ENCODE results near the gene THAP7.
"Not testable (repeated sequence)": the region's sequence is repeated elsewhere in the genome, so short reads cannot be mapped to it uniquely, and the experiment has no call there.

Gene THAP7

GRCh38 chr22:20976291-20976877 lies 25.5 kb downstream of the THAP7 start:
- no peaks in the 10 kb centered on the region for H3K36me3 ChIP-seq (ENCODE audit: control insufficient read depth in 1 of 2, insufficient read depth in 2 of 2, low read length in 2 of 2)
- H3K9me3 ChIP-seq (ENCODE audit: control insufficient read depth in 1 of 2, low read length in 2 of 2), result peaks cover 6 to 7% of the 10 kb centered on the region in 2 donors
- H3K27ac ChIP-seq (ENCODE audit: low read depth, low read length), result no peak overlapping the region
- H3K9ac ChIP-seq (ENCODE audit: low read depth in 1 of 2, low read length in 2 of 2), result no peak overlapping the region
- no peak overlapping the region for H3K4me3 ChIP-seq (ENCODE audit: low read depth in 1 of 2, low read length in 2 of 2)
- no peaks in the 10 kb centered on the region for H3K27me3 ChIP-seq (ENCODE audit: control insufficient read depth in 1 of 2, insufficient read depth in 2 of 2, low read length in 2 of 2)
- peaks cover 19% of the 10 kb centered on the region in 2 donors for H3K4me1 ChIP-seq (ENCODE audit: control insufficient read depth in 1 of 2, insufficient read depth in 2 of 2, low read length in 2 of 2)

DNA sequence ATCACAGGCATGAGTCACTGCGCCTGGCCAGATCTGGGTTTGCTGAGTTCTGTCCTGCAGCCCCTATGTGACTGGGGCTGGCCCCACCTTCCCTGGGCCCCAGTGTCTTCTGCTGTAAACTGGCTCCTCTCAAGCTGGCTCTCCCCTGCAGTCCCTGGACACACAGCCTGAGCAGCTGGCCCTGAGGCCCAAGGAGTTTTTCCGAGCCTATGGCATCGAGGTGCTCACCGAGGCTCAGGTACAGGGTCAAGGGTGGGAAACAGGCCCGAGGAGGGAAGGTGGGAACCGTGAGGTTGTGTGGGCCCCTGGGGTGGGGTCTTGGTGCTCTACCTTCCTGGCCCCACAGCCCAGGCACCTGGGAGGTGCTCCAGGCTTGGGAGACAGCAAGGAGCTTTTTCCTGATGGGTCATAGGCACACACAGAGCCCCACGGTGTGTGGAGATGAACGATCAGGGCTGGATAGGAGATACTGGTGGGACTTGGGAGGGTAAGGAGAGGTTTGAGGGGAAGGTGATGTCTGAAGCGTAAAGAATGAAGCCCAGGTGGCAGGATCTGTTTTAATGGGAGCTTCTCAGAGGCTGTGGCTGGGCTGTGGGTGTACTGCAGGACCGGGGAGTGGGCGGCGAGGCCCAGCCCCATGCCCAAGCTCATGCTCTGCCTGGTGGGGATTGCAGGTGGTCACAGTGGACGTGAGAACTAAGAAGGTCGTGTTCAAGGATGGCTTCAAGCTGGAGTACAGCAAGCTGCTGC lies 26.2 kb downstream of the THAP7 start:
- Histone ChIP-seq H3K9me3 (ENCODE audit: control insufficient read depth in 1 of 2, low read length in 2 of 2) (peaks cover 6 to 7% of the 10 kb centered on the region in 2 donors), H3K36me3 (ENCODE audit: control insufficient read depth in 1 of 2, insufficient read depth in 2 of 2, low read length in 2 of 2) (no peaks in the 10 kb centered on the region), H3K4me1 (ENCODE audit: control insufficient read depth in 1 of 2, insufficient read depth in 2 of 2, low read length in 2 of 2) (peaks cover 12 to 13% of the 10 kb centered on the region in 2 donors), H3K27me3 (ENCODE audit: control insufficient read depth in 1 of 2, insufficient read depth in 2 of 2, low read length in 2 of 2) (no peaks in the 10 kb centered on the region), H3K27ac (ENCODE audit: low read depth, low read length) (no peak overlapping the region), H3K9ac (ENCODE audit: low read depth in 1 of 2, low read length in 2 of 2) (no peak overlapping the region), H3K4me3 (ENCODE audit: low read depth in 1 of 2, low read length in 2 of 2) (no peak overlapping the region)

GRCh38 chr22:20974336-20974955 lies 27.5 kb downstream of the THAP7 start:
- peaks cover 6 to 7% of the 10 kb centered on the region in 2 donors for H3K9me3 ChIP-seq (ENCODE audit: control insufficient read depth in 1 of 2, low read length in 2 of 2)
- H3K4me1 ChIP-seq (ENCODE audit: control insufficient read depth in 1 of 2, insufficient read depth in 2 of 2, low read length in 2 of 2), result peaks cover under 1 to 1% of the 10 kb centered on the region in 2 donors
- H3K36me3 ChIP-seq (ENCODE audit: control insufficient read depth in 1 of 2, insufficient read depth in 2 of 2, low read length in 2 of 2), result no peaks in the 10 kb centered on the region
- H3K27ac ChIP-seq (ENCODE audit: low read depth, low read length), result no peak overlapping the region
- H3K4me3 ChIP-seq (ENCODE audit: low read depth in 1 of 2, low read length in 2 of 2), result no peak overlapping the region
- no peak overlapping the region for H3K9ac ChIP-seq (ENCODE audit: low read depth in 1 of 2, low read length in 2 of 2)
- no peaks in the 10 kb centered on the region for H3K27me3 ChIP-seq (ENCODE audit: control insufficient read depth in 1 of 2, insufficient read depth in 2 of 2, low read length in 2 of 2)

- Histone ChIP-seq H3K4me1 (ENCODE audit: control insufficient read depth in 1 of 2, insufficient read depth in 2 of 2, low read length in 2 of 2) (no peaks in the 10 kb centered on the region), H3K27me3 (ENCODE audit: control insufficient read depth in 1 of 2, insufficient read depth in 2 of 2, low read length in 2 of 2) (no peaks in the 10 kb centered on the region), H3K9ac (ENCODE audit: low read depth in 1 of 2, low read length in 2 of 2) (no peak overlapping the region), H3K36me3 (ENCODE audit: control insufficient read depth in 1 of 2, insufficient read depth in 2 of 2, low read length in 2 of 2) (no peaks in the 10 kb centered on the region), H3K27ac (ENCODE audit: low read depth, low read length) (no peak overlapping the region), H3K4me3 (ENCODE audit: low read depth in 1 of 2, low read length in 2 of 2) (no peak overlapping the region), H3K9me3 (ENCODE audit: control insufficient read depth in 1 of 2, low read length in 2 of 2) (peaks cover 4 to 5% of the 10 kb centered on the region in 2 donors)
These were observed 28.2 kb downstream of the THAP7 start for GRCh38 chr22:20973634-20974286.

- no peaks in the 10 kb centered on the region for H3K4me1 ChIP-seq (ENCODE audit: control insufficient read depth in 1 of 2, insufficient read depth in 2 of 2, low read length in 2 of 2)
- no peak overlapping the region for H3K4me3 ChIP-seq (ENCODE audit: low read depth in 1 of 2, low read length in 2 of 2)
- H3K9ac ChIP-seq (ENCODE audit: low read depth in 1 of 2, low read length in 2 of 2), result no peak overlapping the region
- no peaks in the 10 kb centered on the region for H3K36me3 ChIP-seq (ENCODE audit: control insufficient read depth in 1 of 2, insufficient read depth in 2 of 2, low read length in 2 of 2)
- no peaks in the 10 kb centered on the region for H3K27me3 ChIP-seq (ENCODE audit: control insufficient read depth in 1 of 2, insufficient read depth in 2 of 2, low read length in 2 of 2)
- H3K9me3 ChIP-seq (ENCODE audit: control insufficient read depth in 1 of 2, low read length in 2 of 2), result no peaks in the 10 kb centered on the region
- H3K27ac ChIP-seq (ENCODE audit: low read depth, low read length), result no peak overlapping the region
These were observed 28.9 kb downstream of the THAP7 start for GRCh38 chr22:20972933-20973577.

DNA sequence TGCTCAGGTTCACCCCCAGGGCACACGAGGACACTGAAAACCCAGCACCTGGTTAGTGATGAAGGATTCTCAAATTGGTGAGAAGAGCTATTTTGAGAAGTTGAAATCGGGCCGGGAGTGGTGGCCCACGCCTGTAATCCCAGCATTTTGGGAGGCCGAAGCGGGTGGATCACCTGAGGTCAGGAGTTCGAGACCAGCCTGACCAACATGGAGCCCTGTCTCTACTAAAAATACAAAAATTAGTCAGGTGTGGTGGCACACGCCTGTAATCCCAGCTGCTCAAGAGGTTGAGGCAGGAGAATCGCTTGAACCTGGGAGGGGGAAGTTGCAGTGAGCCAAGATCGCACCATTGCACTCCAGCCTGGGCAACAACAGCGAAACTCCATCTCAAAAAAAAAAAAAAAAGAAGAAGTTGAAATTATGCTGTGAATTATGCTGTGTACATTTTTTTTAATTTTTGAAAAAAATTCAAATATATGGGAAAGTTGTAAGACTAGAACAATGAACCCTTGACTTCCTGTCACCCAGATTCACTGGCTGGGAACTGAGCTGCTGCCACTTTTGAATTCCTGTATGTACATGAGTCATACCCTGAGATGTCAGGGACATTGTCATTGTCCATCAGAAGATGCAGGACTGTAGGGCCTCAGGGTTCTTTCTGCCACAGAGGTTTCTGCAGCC lies 29.8 kb downstream of the THAP7 start:
- H3K27ac ChIP-seq (ENCODE audit: low read depth, low read length); H3K36me3 ChIP-seq (ENCODE audit: control insufficient read depth in 1 of 2, insufficient read depth in 2 of 2, low read length in 2 of 2); H3K4me1 ChIP-seq (ENCODE audit: control insufficient read depth in 1 of 2, insufficient read depth in 2 of 2, low read length in 2 of 2); H3K27me3 ChIP-seq (ENCODE audit: control insufficient read depth in 1 of 2, insufficient read depth in 2 of 2, low read length in 2 of 2); H3K9ac ChIP-seq (ENCODE audit: low read depth in 1 of 2, low read length in 2 of 2); H3K9me3 ChIP-seq (ENCODE audit: control insufficient read depth in 1 of 2, low read length in 2 of 2); H3K4me3 ChIP-seq (ENCODE audit: low read depth in 1 of 2, low read length in 2 of 2): not testable (repeated sequence)

DNA sequence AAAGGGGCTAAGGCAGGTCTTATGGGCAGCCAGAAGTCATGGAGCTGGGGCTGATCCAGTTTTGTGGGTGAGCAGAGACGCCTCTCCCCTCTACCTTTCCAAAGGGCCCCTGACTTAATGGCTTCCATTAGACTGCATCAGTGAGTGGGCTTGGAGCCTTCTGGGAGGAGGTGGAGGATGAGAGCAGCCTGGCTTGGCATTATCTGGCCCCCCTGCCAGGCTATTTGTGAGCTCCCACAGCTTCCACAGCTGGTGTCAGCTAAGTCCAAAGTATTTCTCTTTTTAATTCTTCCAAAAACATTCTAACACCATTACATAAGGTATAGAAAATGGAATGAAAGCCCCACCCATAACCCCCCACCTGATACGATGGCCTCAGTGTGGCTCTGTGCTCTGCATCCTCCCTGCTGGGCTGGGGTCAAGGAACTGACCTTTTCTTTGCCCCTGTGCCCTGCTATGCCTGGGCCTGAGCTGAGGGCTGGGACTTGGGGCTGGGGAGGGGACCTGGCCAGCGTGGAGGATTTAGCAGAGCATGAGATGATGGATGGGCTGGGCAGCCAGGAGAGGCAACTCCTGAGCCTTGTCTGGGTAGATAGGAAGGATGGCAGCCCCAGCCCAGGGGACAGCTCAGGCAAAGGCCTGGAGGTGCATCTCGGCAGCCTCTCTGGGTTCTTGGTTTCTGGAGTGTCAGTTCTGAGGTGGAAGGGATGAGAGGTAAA lies 30.8 kb downstream of the THAP7 start:
- no peaks in the 10 kb centered on the region for H3K36me3 ChIP-seq (ENCODE audit: control insufficient read depth in 1 of 2, insufficient read depth in 2 of 2, low read length in 2 of 2)
- no peaks in the 10 kb centered on the region for H3K27me3 ChIP-seq (ENCODE audit: control insufficient read depth in 1 of 2, insufficient read depth in 2 of 2, low read length in 2 of 2)
- H3K9me3 ChIP-seq (ENCODE audit: control insufficient read depth in 1 of 2, low read length in 2 of 2), result no peaks in the 10 kb centered on the region
- H3K4me3 ChIP-seq (ENCODE audit: low read depth in 1 of 2, low read length in 2 of 2), result no peak overlapping the region
- no peak overlapping the region for H3K27ac ChIP-seq (ENCODE audit: low read depth, low read length)
- peaks cover under 1 to 2% of the 10 kb centered on the region in 2 donors for H3K4me1 ChIP-seq (ENCODE audit: control insufficient read depth in 1 of 2, insufficient read depth in 2 of 2, low read length in 2 of 2)
- H3K9ac ChIP-seq (ENCODE audit: low read depth in 1 of 2, low read length in 2 of 2), result no peak overlapping the region

- H3K9me3 ChIP-seq (ENCODE audit: control insufficient read depth in 1 of 2, low read length in 2 of 2), result no peaks in the 10 kb centered on the region
- H3K36me3 ChIP-seq (ENCODE audit: control insufficient read depth in 1 of 2, insufficient read depth in 2 of 2, low read length in 2 of 2), result no peaks in the 10 kb centered on the region
- no peak overlapping the region for H3K9ac ChIP-seq (ENCODE audit: low read depth in 1 of 2, low read length in 2 of 2)
- peaks cover 18% of the 10 kb centered on the region in 2 donors for H3K4me1 ChIP-seq (ENCODE audit: control insufficient read depth in 1 of 2, insufficient read depth in 2 of 2, low read length in 2 of 2)
- H3K4me3 ChIP-seq (ENCODE audit: low read depth in 1 of 2, low read length in 2 of 2), result no peak overlapping the region
- H3K27me3 ChIP-seq (ENCODE audit: control insufficient read depth in 1 of 2, insufficient read depth in 2 of 2, low read length in 2 of 2), result peaks cover 0 to 3% of the 10 kb centered on the region in 2 donors
- H3K27ac ChIP-seq (ENCODE audit: low read depth, low read length), result no peak overlapping the region
These were observed 33.5 kb downstream of the THAP7 start for GRCh38 chr22:20968281-20968977.
